Colonic mucosa (tissue), 4 donors: Measurements from ENCODE around the gene ADGRB3. TPM values are rescaled to one million over a fixed set of nuclear protein-coding genes. Genes with fewer than 3 reads are reported as not detected.
"Not testable (repeated sequence)": the region's sequence is repeated elsewhere in the genome, so short reads cannot be mapped to it uniquely, and the experiment has no call there.

Experiments used
- DNase-seq: peaks from one replicate; pipeline ENCODE4 v3.0.0-alpha.2; 2020
- H3K27ac ChIP-seq: fragments of 200-600 bp; one replicate; pipeline ENCODE4 v1.8.0; 2021
- H3K27me3 ChIP-seq: fragments of 200-600 bp; one replicate; pipeline ENCODE4 v1.8.0; 2021
- H3K36me3 ChIP-seq: fragments of 200-600 bp; one replicate; pipeline ENCODE4 v1.8.0; 2021
- H3K4me1 ChIP-seq: fragments of 200-600 bp; one replicate; pipeline ENCODE4 v1.8.0; 2021; ENCODE audit warnings: mild to moderate bottlenecking
- H3K4me3 ChIP-seq: fragments of 200-600 bp; one replicate; pipeline ENCODE4 v1.8.0; 2021
- H3K9ac ChIP-seq, 2 donors: one replicate each; pipeline ENCODE4 v1.7.0; 2013; ENCODE audit warnings: control low read depth in 2 of 2, low read depth in 2 of 2, low read length in 2 of 2
- H3K9me3 ChIP-seq: fragments of 200-600 bp; one replicate; pipeline ENCODE4 v1.8.0; 2021
- intact Hi-C: fragments of 100-400 bp; cut with DNase I; formaldehyde crosslinking; loops from one replicate; pipeline ENCODE4 v1.14.1; 2022
- total RNA-seq, 2 donors: library from RNA; stranded (reverse); fragmentation: NEBNext Ultra II Directional in 1 of 2; extraction: Animal tissue kit (Norgen Biotek cat#: 25700) in 1 of 2; gene quantifications; one replicate each; pipeline ENCODE4 v1.2.1, GENCODE V29; 2021
- TF ChIP-seq, protein P1 (sequence below): fragments of 200-600 bp; IDR thresholded peaks from one replicate; pipeline ENCODE4 v1.8.0; 2022; ENCODE audit warnings: antibody characterized with exemption, mild to moderate bottlenecking
- donor health status: healthy.
- donor health status: DM: no; HTN: no; CAD: no.
- donor health status: DM: no; HTN: no; CAD: no.

The ADGRB3 gene
- total RNA-seq, 2 donors from 2014 or later, result 0.42 to 0.98 TPM

DNA sequence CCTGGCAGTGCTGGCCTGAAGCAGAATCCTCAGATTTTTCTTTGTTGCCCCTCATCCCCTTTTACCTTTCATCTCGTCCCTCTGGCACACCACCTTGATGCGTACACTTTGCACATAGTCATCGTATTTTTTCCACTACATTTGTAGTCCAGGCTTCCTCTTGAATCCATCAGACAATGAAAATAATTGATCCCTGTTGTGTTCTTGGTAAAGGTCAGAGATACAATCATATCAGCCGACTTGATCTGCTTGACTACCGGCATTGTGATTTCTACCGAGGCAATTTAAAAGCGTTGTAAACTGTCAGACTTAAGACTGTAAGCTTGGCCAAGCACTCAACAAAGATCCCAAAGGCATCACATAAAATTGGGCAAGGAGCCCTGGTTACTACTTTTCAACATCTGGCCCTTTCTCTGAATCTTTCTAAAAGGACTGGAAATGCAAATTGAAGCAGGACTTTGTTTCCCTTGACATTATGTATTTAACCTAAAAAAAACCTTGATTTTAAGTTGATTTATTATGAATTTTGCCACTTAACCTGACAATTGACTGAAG, 649.2 kb downstream of the ADGRB3 start:
- Histone ChIP-seq H3K27me3 (no peaks in the 10 kb centered on the region), H3K9ac (no peak overlapping the region), H3K27ac (no peak overlapping the region), H3K4me1 (no peaks in the 10 kb centered on the region), H3K4me3 (no peak overlapping the region), H3K36me3 (no peaks in the 10 kb centered on the region), H3K9me3 (no peaks in the 10 kb centered on the region)
- DNase-seq, result no peak
- intact Hi-C loops, result no loop called here
- TF ChIP-seq, protein P1, sequence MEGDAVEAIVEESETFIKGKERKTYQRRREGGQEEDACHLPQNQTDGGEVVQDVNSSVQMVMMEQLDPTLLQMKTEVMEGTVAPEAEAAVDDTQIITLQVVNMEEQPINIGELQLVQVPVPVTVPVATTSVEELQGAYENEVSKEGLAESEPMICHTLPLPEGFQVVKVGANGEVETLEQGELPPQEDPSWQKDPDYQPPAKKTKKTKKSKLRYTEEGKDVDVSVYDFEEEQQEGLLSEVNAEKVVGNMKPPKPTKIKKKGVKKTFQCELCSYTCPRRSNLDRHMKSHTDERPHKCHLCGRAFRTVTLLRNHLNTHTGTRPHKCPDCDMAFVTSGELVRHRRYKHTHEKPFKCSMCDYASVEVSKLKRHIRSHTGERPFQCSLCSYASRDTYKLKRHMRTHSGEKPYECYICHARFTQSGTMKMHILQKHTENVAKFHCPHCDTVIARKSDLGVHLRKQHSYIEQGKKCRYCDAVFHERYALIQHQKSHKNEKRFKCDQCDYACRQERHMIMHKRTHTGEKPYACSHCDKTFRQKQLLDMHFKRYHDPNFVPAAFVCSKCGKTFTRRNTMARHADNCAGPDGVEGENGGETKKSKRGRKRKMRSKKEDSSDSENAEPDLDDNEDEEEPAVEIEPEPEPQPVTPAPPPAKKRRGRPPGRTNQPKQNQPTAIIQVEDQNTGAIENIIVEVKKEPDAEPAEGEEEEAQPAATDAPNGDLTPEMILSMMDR, result no peak

DNA sequence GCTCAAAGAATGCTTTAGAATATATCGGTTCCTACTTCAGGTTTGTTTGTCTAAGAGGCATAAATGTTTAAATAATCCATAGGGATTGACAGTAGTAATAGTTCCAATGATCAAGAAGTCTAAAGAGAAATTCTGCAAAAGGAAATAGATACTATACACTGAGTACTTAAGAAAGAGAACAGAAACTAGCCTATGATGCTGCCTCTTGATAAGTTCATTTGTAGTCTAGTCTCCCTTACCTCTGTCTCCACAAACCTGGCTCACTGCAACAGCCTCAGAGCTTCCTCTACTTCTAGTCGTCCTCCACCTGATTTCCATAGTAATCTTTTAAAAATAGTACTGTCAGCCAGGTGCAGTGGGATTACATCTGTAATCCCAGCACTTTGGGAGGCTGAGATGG, 650.0 kb downstream of the ADGRB3 start:
- TF ChIP-seq, protein P1, result no peak
- no peak overlapping the region for H3K4me3 ChIP-seq
- intact Hi-C loops, result no loop called here
- no peak overlapping the region for H3K27ac ChIP-seq
- DNase-seq, result no peak
- no peaks in the 10 kb centered on the region for H3K4me1 ChIP-seq
- no peaks in the 10 kb centered on the region for H3K27me3 ChIP-seq
- no peaks in the 10 kb centered on the region for H3K36me3 ChIP-seq
- no peaks in the 10 kb centered on the region for H3K9me3 ChIP-seq
- no peak overlapping the region for H3K9ac ChIP-seq

DNA sequence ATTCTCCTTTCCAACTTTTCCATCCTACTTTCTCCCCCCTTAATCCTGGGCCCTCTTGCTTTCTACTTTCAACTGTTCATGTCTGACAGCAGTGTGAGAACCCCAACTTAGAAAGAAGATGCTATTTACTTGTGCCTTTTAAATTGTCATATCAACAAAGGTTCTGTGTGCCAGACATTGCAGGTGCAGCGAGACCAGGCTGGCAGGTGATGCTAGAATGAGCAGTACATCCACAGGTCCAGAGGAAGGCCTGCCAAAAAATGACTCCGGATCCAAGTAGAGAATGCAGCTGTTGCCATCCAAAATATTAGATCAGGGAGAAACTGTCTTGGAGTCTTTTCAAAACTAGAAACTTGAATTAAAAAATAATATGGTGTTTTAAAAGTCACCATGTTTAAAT, 651.2 kb downstream of the ADGRB3 start:
- TF ChIP-seq, protein P1, result no peak
- intact Hi-C loops, result no loop called here
- H3K27ac ChIP-seq, result no peak overlapping the region
- no peaks in the 10 kb centered on the region for H3K27me3 ChIP-seq
- H3K4me1 ChIP-seq, result no peaks in the 10 kb centered on the region
- DNase-seq, result no peak
- H3K36me3 ChIP-seq, result no peaks in the 10 kb centered on the region
- no peak overlapping the region for H3K4me3 ChIP-seq
- no peaks in the 10 kb centered on the region for H3K9me3 ChIP-seq
- no peak overlapping the region for H3K9ac ChIP-seq

DNA sequence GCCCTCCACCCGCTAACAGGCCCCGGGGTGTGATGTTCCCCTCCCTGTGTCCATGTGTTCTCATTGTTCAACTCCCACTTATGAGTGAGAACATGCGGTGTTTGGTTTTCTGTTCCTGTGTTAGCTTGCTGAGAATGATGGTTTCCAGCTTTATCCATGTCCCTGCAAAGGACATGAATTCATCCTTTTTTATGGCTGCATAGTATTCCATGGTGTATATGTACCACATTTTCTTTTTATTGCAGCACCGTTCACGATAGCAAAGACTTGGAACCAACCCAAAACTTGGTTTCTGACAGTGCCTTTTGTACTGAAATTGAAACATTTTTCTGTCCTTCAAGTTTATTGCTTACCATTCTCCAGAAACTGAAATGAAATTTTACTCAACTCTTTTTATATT, 653.1 kb downstream of the ADGRB3 start:
- H3K4me3 ChIP-seq, H3K27ac ChIP-seq, intact Hi-C loops, H3K27me3 ChIP-seq, H3K36me3 ChIP-seq, H3K9ac ChIP-seq, H3K9me3 ChIP-seq, DNase-seq, H3K4me1 ChIP-seq: not testable (repeated sequence)

DNA sequence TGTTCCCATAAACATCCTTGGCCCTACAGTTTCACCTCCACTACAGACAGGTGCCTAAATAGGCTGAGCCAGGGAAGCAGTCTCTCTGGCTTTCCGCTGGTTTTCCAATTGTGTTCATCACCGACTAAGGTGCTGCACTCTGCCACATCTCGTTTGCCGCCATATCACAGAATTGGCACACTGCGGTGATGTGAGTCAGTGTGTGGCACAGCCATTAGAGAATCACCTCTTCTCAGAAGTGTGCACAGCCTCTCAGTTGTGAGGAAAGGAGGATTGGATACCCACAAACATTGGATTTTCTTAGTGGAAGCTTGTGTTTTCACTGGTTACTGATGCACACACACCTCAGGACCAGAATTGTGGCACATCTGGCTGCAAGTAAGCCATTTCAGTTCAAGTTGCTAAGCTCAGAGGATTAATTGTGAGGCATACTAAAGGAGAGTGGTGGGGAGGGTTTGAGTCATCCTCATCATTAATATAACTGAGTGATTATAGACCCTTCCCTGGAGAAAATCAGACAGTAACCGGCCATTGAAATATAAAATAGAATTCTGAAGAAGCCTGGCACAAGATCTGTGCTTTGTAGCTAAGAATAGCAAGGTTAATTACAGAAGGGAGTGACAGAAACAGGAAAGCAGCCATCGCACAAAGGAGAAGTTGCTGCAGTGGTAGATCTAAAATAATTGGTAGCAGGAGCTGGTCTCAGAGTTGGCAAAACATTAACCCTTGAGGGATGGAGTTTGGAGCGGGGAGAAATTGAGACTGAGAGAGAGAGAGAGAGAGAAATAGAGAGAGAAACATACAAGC, 654.8 kb downstream of the ADGRB3 start:
- no peaks in the 10 kb centered on the region for H3K36me3 ChIP-seq
- no peak for DNase-seq
- H3K4me3 ChIP-seq, result no peak overlapping the region
- TF ChIP-seq, protein P1, result no peak
- no peaks in the 10 kb centered on the region for H3K9me3 ChIP-seq
- no peak overlapping the region for H3K27ac ChIP-seq
- intact Hi-C loops, result no loop called here
- no peak overlapping the region for H3K9ac ChIP-seq
- H3K27me3 ChIP-seq, result no peaks in the 10 kb centered on the region
- H3K4me1 ChIP-seq, result no peaks in the 10 kb centered on the region

DNA sequence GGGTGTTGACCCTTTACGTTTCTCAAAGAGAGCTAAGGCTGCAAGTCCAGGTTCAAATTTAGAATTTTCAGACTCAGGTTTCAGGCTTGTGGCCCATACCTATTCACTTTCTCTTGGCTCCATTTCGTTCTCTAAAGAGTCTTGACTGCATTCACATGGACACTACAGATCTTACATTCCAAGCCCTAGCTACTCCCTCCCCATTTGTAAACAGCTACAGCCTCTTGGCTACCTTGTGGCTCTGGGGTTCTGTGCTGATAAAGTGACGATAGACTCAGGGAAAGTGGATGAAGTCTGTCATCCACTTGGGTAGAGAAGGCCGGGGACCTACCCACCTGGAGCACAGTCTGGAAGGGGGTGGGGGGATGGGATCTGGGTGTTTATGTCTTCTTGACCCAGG, 658.4 kb downstream of the ADGRB3 start:
- no peaks in the 10 kb centered on the region for H3K9me3 ChIP-seq
- TF ChIP-seq, protein P1, result no peak
- no peaks in the 10 kb centered on the region for H3K27me3 ChIP-seq
- H3K4me1 ChIP-seq, result no peaks in the 10 kb centered on the region
- intact Hi-C loops, result no loop called here
- H3K4me3 ChIP-seq, result no peak overlapping the region
- H3K27ac ChIP-seq, result no peak overlapping the region
- no peaks in the 10 kb centered on the region for H3K36me3 ChIP-seq
- no peak for DNase-seq
- H3K9ac ChIP-seq, result no peak overlapping the region
